Osteoblast (primary cell): ENCODE data around the gene NR1D1. TPM values are rescaled to one million over a fixed set of nuclear protein-coding genes. Genes with fewer than 3 reads are reported as not detected.
A peak's percentile ranks its signal among the peaks of the same experiment; 100 is the strongest.

ENCODE experiments used
- DNase-seq: peaks from one replicate; pipeline ENCODE4 v3.0.0; 2011; ENCODE audit warnings: low spot score, mixed read lengths; ENCODE audit not compliant: insufficient read length; ENCODE audit errors: missing footprints
- H2AFZ ChIP-seq: 2 replicates; pipeline ENCODE4 v1.6.0; 2011; ENCODE audit warnings: mild to moderate bottlenecking, low read length
- H3K27ac ChIP-seq: 2 replicates; pipeline ENCODE4 v1.5.1; 2011; ENCODE audit warnings: mild to moderate bottlenecking, low read depth, low read length, moderate library complexity
- H3K27me3 ChIP-seq: 2 replicates; pipeline ENCODE4 v1.6.0; 2012; ENCODE audit warnings: mild to moderate bottlenecking, control low read depth, inconsistent platforms, low read length, moderate library complexity; ENCODE audit not compliant: insufficient read depth
- H3K36me3 ChIP-seq: 2 replicates; pipeline ENCODE4 v1.5.1; 2011; ENCODE audit warnings: mild to moderate bottlenecking, low read length, control low read depth, moderate library complexity; ENCODE audit not compliant: insufficient read depth
- H3K4me1 ChIP-seq: 2 replicates; pipeline ENCODE4 v1.5.1; 2011; ENCODE audit warnings: mild to moderate bottlenecking, low read length, control low read depth, moderate library complexity; ENCODE audit not compliant: insufficient read depth
- H3K4me2 ChIP-seq: 2 replicates; pipeline ENCODE4 v1.6.0; 2011; ENCODE audit warnings: mild to moderate bottlenecking, low read length; ENCODE audit not compliant: insufficient read depth
- H3K4me3 ChIP-seq: fragments of 200-600 bp; sonication (generic); 3 replicates; pipeline ENCODE4 v1.5.1; 2012; ENCODE audit warnings: mild to moderate bottlenecking, low read length, inconsistent platforms; ENCODE audit not compliant: insufficient read depth
- H3K79me2 ChIP-seq: 2 replicates; pipeline ENCODE4 v1.6.0; 2012; ENCODE audit warnings: mild to moderate bottlenecking, low read length, control low read depth, inconsistent platforms; ENCODE audit not compliant: insufficient read depth
- H3K9me3 ChIP-seq: 2 replicates; pipeline ENCODE4 v1.5.1; 2011; ENCODE audit warnings: low read depth, low read length, control low read depth
- H4K20me1 ChIP-seq: 2 replicates; pipeline ENCODE4 v1.6.0; 2012; ENCODE audit warnings: mild to moderate bottlenecking, low read length, control low read depth; ENCODE audit not compliant: insufficient read depth
- total RNA-seq: library from RNA; depleted of rRNA; stranded (reverse); fragments of >200 nt; gene quantifications from 2 replicates; pipeline ENCODE4 v1.2.3, GENCODE V29; 2012
- TF ChIP-seq, protein P1 (sequence below): IDR thresholded peaks from 2 replicates; pipeline ENCODE4 v1.5.1; 2011; ENCODE audit warnings: mild to moderate bottlenecking, low read depth, low read length, moderate library complexity; ENCODE audit errors: extremely low read depth

Gene NR1D1
- total RNA-seq, 1 donor = 5.1 TPM

DNA sequence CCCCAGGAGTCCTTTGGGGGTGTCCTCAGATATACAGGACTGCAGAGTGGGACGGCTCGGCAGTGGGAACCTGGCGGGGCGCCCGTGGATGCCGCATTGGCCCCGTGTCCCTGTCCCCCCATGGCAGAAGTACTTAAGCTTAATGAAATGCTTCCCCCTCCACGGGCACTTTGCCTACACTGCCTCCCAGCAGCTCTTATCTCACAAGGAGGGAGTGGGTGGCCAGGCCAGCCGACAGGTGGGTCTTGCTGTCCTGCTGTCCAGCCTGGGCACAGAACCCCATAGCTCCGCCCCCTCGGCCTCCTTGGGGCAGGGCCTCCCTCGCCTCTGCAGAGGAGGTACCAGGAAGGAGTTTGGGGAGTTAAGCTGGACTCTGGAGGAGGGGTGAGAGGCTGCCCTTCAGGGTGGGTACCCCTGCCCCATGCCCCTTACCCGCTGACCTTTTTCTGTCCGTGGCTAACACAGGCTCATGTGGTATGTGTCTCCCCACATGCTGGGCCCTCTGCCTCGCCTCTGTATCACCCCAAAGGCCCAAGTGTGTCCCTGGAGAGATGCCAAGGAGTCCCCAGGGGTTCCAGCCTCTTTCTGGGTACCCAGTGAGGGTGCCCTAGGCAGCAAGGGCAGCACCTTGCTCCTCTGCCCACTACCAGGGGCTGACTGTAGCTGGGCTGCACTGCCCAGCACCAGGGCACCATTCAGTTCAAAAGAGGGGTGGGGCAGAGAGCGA, 28.9 kb downstream of the NR1D1 start:
- Histone ChIP-seq H3K4me1 (peaks cover 69% of the 10 kb centered on the region), H4K20me1 (peaks cover 52% of the 10 kb centered on the region), H3K9me3 (no peaks in the 10 kb centered on the region), H3K79me2 (peaks cover 39% of the 10 kb centered on the region), H3K36me3 (no peaks in the 10 kb centered on the region), H3K4me2 (peak overlapping the region; percentile 36), H3K27ac (no peak overlapping the region), H3K4me3 (no peak overlapping the region), H3K27me3 (no peaks in the 10 kb centered on the region), H2AFZ (no peak overlapping the region)
- peak; percentile 35 for DNase-seq
- TF ChIP-seq, protein P1, sequence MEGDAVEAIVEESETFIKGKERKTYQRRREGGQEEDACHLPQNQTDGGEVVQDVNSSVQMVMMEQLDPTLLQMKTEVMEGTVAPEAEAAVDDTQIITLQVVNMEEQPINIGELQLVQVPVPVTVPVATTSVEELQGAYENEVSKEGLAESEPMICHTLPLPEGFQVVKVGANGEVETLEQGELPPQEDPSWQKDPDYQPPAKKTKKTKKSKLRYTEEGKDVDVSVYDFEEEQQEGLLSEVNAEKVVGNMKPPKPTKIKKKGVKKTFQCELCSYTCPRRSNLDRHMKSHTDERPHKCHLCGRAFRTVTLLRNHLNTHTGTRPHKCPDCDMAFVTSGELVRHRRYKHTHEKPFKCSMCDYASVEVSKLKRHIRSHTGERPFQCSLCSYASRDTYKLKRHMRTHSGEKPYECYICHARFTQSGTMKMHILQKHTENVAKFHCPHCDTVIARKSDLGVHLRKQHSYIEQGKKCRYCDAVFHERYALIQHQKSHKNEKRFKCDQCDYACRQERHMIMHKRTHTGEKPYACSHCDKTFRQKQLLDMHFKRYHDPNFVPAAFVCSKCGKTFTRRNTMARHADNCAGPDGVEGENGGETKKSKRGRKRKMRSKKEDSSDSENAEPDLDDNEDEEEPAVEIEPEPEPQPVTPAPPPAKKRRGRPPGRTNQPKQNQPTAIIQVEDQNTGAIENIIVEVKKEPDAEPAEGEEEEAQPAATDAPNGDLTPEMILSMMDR = no peak

DNA sequence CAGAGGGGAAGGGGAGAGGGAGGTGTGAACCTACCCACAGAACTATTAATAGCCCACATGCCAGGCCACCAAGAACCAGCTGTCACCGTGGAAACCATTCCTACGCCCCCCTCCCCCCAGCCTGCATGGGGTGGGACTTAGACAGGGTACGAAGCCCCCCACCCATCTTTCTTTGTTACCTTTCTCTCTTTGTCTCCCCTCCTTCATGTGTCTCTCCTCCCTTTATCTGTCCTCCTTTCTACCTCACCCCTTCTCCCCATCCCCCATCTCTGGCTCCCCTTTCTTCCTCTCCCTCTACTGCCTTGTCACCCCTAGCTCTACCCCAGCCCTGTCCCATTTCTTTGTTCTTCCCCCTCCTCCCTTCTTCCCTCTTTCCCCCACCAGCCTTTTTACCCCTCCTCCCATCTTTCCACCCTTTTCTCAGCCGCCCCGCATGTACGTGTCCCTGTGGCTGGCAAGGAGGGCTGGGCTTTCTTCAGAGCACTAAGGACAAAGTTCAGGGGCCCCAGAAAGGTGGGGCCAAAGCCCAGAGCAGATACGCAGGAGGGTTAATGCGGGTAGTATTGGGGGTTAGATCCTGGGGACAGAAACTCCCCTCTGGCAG, 29.6 kb downstream of the NR1D1 start:
- Histone ChIP-seq H3K79me2 (peaks cover 42% of the 10 kb centered on the region), H3K4me2 (no peak overlapping the region), H3K4me1 (peaks cover 69% of the 10 kb centered on the region), H4K20me1 (peaks cover 49% of the 10 kb centered on the region), H3K4me3 (no peak overlapping the region), H3K9me3 (no peaks in the 10 kb centered on the region), H3K27ac (no peak overlapping the region), H3K36me3 (no peaks in the 10 kb centered on the region), H2AFZ (no peak overlapping the region), H3K27me3 (no peaks in the 10 kb centered on the region)
- DNase-seq = peak; percentile 39
- TF ChIP-seq, protein P1 = no peak

DNA sequence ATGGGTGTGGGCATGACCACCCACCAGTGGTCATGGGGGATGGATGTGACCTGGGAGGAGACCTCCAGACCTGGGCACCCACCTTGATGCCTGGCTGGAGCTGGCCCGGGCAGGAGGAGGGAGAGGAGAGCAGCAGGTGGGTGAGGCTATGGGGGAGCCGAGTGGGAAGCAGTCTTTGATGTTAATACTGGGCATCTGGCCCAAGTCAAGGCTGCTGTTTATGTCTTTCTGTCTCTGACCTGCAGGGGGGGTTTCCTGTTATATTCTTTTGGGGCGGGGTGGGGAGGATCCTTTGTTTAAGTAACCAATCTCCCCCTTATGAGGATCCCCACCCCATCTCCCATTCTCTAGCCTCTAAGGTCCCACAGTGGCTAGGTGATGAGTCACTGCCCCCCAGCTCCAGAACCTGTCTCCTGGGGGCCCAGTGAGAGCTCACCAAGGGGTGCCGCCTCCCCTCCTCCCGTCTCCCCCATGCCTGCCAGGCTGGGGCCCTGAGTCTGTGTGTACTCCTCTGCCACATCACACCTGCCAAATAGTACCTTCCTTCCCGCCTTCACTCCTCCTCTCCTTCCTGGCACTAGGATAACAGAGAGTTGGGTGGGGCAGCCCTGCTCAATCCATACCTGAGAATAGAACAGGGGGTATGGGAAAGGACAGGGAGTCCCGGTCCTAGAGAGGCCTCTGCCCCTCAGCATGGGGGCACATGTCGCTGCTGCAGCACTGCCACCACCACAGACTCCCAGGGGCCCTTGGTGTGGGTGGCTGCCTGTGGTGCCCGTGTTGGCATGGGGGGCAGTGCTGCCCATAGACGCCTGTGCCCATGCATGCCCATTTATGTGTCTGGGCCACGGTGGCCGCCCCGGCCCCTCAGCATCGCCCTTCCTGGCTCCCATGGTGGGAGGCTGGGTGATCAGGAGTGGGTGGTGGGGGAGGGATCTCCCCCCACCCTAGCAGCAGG, 30.4 kb downstream of the NR1D1 start:
- no peak overlapping the region for H2AFZ ChIP-seq
- H3K9me3 ChIP-seq = no peaks in the 10 kb centered on the region
- peak overlapping the region; percentile 82 for H3K4me2 ChIP-seq
- H3K27ac ChIP-seq = no peak overlapping the region
- H3K4me1 ChIP-seq = peaks cover 68% of the 10 kb centered on the region
- peak overlapping the region; percentile 65 for H3K4me3 ChIP-seq
- TF ChIP-seq, protein P1 = peak; percentile 42
- no peaks in the 10 kb centered on the region for H3K27me3 ChIP-seq
- peaks cover 43% of the 10 kb centered on the region for H4K20me1 ChIP-seq
- peak; percentile 86 for DNase-seq
- H3K36me3 ChIP-seq = no peaks in the 10 kb centered on the region
- H3K79me2 ChIP-seq = peaks cover 42% of the 10 kb centered on the region
